ENCODE measurements around the gene GPRC5A.
A peak's percentile ranks its signal among the peaks of the same experiment; 100 is the strongest.

DNA sequence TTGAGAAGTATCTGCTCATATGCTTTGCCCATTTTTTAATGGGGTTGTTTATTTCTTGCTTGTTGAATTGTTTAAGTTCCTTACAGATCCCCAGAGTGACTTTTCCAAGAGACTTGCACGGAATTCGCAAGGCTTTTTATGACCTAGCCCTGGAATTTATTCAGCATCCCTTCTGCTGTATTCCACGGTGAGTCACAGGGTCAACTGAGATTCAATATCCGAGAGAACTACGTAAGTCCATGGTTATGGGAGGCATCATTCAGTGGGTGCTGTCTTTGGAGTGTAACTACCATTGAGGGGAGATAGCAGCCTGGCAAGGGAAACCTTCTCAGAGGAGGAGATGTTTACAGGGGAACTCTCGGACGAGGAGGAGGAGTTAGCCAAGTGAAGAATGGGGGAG, 20.9 kb upstream of the GPRC5A start:
- TF ChIP-seq CTCF (IDR thresholded peaks at IDR 0.05; ENCODE audit: extremely low read depth in 1 of 2, insufficient read depth in 1 of 2, low read depth in 1 of 2, low read length in 2 of 2) (no peak), FOS (IDR thresholded peaks at IDR 0.05; ENCODE audit: borderline replicate concordance, insufficient read depth, low read length) (peak; percentile 68), POLR2A (IDR thresholded peaks at IDR 0.05; ENCODE audit: low read depth, low read length) (no peak), EZH2 (IDR thresholded peaks at IDR 0.05; ENCODE audit: borderline replicate concordance, low read depth, low read length, severe bottlenecking) (no peak), MAX (IDR thresholded peaks at IDR 0.05; ENCODE audit: insufficient read depth, insufficient read length) (no peak), MYC (IDR thresholded peaks at IDR 0.05; ENCODE audit: low read depth, low read length) (no peak), POLR2AphosphoS5 (IDR thresholded peaks at IDR 0.05; ENCODE audit: insufficient read depth, low read depth, low read length) (peak; percentile 73), JUN (IDR thresholded peaks at IDR 0.05; ENCODE audit: borderline replicate concordance, insufficient read depth, insufficient read length, low read depth) (peak; percentile 85)
